Fibroblast of villous mesenchyme (primary cell): ENCODE data around the gene UBE2L6. TPM values are rescaled to one million over a fixed set of nuclear protein-coding genes. Genes with fewer than 3 reads are reported as not detected.
A peak's percentile ranks its signal among the peaks of the same experiment; 100 is the strongest.

Source experiments
- DNase-seq: peaks from one replicate; pipeline ENCODE4 v3.0.0-alpha.2; 2010; ENCODE audit warnings: low read depth
- H3K4me3 ChIP-seq: 2 replicates; pipeline ENCODE4 v1.5.1; 2011; ENCODE audit warnings: low read depth, mild to moderate bottlenecking, low read length
- total RNA-seq: library from RNA; depleted of rRNA; stranded (reverse); fragments of >200 nt; gene quantifications from 2 replicates; pipeline ENCODE4 v1.2.3, GENCODE V29; 2012
- TF ChIP-seq, protein P1 (sequence below): IDR thresholded peaks from 2 replicates; pipeline ENCODE4 v1.5.1; 2012; ENCODE audit warnings: low read depth, mild to moderate bottlenecking, low read length; ENCODE audit not compliant: insufficient read depth

The UBE2L6 gene
- total RNA-seq, 1 donor, result 73.0 TPM

DNA sequence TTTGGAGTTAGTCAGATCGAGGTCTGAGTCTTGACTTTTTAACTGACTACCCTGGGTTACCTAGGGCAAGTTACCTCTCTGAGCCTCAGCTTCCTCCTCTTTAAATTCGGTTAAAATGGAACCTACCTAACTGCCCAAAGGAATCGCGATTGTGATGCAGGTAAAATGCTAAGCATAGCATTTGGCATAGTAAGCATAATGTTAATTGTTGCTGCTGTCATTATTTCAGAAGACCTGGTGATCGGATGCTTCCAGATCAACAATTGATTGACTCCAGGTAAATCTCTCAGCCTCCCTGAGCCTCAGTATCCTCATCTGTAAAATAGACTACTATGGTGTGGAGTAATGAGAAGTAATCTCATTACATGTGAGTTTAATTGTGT is 51.4 kb downstream of the UBE2L6 start:
- TF ChIP-seq, protein P1, sequence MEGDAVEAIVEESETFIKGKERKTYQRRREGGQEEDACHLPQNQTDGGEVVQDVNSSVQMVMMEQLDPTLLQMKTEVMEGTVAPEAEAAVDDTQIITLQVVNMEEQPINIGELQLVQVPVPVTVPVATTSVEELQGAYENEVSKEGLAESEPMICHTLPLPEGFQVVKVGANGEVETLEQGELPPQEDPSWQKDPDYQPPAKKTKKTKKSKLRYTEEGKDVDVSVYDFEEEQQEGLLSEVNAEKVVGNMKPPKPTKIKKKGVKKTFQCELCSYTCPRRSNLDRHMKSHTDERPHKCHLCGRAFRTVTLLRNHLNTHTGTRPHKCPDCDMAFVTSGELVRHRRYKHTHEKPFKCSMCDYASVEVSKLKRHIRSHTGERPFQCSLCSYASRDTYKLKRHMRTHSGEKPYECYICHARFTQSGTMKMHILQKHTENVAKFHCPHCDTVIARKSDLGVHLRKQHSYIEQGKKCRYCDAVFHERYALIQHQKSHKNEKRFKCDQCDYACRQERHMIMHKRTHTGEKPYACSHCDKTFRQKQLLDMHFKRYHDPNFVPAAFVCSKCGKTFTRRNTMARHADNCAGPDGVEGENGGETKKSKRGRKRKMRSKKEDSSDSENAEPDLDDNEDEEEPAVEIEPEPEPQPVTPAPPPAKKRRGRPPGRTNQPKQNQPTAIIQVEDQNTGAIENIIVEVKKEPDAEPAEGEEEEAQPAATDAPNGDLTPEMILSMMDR, result no peak
- DNase-seq, result no peak
- H3K4me3 ChIP-seq, result peak overlapping the region; percentile 90

- TF ChIP-seq, protein P1, result peak; percentile 18
Observed at GRCh38 chr11:57515332-57516060, 52.0 kb downstream of the UBE2L6 start, which contains the start of gene SLC43A1. Gene SLC43A1 (minus strand): TSS chr11:57515702. CDS start chr11:57514111, 1,591 bp downstream.

DNA sequence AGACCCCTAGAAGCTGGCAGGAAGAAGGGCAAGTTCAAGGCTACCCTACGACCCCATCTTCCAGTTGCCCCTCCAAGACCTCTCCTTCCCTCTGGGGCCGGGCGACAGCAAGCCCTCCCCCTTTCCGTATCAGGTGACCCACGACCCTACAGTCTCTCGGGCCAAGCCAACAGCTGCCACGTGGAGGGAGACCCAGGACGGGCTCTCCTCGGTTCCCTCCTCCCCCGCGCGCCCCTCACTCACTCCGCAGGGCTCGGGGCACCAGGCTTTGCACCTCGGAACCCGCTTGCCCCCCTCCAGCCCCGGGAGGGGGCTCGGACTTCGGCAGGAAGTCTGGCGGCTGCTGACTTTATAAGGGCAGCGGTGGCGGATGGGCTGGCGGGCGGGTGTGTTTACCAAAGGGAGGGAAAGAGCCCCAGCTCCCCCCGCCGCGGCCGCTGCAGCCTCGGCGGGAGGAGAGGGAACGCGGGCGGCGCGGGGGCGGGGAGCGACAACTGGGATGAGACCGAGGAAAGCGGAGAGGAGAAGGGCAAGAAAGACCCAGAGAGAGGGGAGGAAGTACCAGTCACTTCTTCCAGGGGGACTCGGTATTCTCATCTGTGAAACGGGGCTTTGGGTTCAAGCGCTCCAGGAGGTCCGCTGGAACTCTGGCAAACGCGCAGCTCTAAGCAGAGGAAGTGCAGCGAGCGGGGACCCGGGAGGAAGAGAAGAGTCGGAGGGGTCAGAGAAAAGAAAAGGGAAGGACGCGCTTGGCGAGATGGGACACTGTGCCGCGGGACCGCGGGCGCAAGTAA is 52.7 kb downstream of the UBE2L6 start:
- H3K4me3 ChIP-seq, result peak overlapping the region; percentile 90
- TF ChIP-seq, protein P1, result no peak
- DNase-seq, result peak; percentile 48

More at GRCh38 chr11:57515332-57516060, 52.0 kb downstream of the UBE2L6 start, which contains the start of gene SLC43A1:
- peak; percentile 68 for DNase-seq
- peak within 1 kb of the TSS; percentile 90 for H3K4me3 ChIP-seq

GRCh38 chr11:57513911-57514537 is 53.4 kb downstream of the UBE2L6 start:
- peak overlapping the region; percentile 90 for H3K4me3 ChIP-seq
- TF ChIP-seq, protein P1, result no peak
- peak; percentile 46 for DNase-seq

DNA sequence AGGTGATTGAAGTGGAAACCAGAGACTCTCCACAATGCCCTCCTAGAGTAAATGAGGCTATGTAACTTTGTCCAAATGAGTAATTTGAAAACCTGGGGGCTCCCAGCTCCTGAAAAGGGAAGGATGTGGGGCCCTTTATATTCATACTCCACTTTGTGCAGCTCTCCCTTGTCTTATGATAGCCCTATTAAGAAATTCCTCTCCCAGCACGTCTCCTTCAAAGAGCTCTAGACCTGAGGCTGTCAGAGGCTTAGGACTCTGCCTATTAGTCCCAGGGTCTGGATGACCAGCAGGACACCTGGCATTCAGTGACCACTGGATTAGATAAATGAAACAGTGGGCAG is 54.0 kb downstream of the UBE2L6 start:
- TF ChIP-seq, protein P1, result no peak
- DNase-seq, result no peak
- no peak overlapping the region for H3K4me3 ChIP-seq

DNA sequence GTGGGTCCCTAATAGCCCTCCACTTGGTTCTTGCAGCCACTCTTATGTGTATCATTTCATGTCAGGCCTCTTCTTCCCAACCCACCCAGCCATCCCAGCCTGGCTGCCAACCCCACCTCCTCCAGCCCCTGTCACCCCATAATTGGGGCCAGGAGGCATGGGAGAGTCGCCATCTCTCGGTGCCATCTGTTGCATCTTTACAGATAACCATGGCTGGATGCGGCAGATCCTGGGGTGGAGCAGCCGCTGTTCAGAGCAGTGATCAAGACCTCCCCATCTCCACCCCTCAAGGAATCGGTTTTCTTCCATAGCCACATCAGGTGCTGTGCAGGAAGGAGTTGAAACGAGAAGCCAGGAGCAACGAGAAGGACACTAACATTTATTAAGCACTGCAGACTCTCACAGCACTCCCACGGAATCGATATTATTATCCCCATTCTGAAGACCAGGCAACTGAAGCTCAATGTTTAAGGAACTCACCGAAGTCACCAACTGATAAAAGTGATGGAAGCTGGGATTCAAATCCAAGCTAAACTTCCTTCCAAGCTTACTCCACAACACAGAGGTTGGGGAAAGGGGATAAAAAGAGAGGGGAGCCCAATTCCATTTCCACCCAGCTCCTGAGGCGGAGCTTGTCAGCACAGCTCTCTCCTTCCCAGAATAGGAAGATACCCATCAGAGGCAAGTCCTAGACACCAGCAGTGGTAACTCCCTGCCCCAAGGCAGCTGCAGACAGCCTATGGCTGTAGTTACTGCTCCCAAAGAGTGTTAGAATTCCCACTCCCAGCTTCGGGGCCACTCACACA is 54.6 kb downstream of the UBE2L6 start:
- TF ChIP-seq, protein P1, result no peak
- H3K4me3 ChIP-seq, result no peak overlapping the region
- no peak for DNase-seq
